Kasumi-1 (cell line): ENCODE measurements around the gene TPRN.

Experiments used
- DNase-seq, 2 experiments: peaks; one replicate each; lab custom pipeline; 2025; lab: John Stamatoyannopoulos, UW

TPRN gene

DNA sequence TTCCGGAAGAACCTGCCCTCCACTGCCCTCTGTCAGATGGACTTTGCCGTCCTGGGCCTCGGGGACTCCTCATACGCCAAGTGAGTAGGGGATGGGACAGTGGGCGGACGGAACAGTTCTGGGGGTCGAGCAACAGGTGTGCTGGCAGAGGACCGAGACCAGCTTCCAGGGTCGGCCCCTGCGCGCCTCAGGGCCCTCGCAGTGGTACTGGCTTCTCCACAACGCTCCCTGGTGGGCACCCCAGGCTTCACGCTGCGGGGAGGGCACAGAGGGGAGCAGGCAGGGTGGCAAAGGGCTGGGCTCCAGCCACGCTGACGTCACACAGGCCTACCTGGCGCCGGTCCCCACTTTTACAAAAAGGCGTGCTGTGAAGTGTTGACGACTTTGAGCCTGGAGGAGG, 12.0 kb upstream of the TPRN start:
- no peak for DNase-seq

DNA sequence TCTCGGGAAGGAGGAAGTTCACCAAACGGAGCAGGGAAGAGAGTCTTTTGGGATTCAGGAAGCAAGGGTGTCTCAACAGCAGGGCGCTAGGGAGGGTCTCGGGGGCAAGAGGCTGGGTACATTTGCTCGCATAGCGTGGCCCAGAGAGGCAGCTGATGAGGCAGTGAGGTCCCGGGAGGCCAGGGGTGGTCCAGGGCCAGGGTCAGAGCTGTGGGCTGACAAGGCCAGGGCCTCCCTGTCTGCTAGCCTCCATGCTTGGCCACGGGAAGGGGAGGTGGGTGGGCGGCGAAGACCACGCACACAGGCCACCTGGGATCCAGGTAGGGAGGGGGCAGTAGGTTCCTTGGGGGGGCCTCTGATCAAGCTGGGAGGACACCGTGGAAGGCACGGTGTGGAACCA, 11.0 kb upstream of the TPRN start:
- no peak for DNase-seq

GRCh38 chr9:137206602-137207001, 6.1 kb upstream of the TPRN start:
- no peak for DNase-seq

DNA sequence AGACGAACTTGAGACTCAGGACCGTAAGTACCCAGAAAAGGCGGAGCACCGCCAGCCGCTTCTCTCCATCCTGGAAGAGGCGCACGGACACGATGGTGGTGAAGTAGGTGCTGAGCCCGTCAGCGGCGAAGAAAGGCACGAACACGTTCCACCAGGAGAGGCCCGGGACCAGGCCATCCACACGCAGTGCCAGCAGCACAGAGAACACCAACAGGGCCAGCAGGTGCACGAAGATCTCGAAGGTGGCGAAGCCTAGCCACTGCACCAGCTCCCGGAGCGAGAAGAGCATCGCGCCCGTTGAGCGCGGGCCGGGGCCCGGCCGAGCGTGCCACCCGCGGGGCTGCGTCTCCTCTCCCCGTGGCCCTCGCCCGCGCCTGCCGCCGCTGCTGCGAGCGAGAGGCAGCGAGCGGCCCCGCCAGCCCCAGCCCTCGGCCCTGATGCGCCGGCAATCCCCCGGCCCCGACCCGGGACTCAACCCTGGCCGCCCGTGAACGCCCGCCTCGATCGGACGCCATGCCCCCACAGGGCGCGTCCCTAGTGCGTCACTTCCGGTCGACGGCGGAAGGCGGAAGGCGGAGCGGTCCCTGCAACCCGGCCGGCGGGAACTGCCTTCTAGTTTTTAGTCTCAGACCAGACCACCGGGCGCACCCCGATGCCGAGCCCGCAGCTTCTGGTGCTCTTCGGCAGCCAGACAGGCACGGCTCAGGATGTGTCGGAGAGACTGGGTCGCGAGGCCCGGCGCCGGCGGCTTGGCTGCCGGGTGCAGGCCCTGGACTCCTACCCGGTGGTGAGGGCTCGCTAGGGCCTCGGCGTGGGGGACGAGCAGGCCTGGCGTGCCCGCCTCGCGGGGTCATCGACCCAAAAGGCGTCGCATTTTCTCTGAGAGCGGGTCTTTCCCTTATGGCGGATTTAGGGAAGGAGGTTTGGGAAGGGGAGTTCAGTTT, 4.9 kb upstream of the TPRN start, which contains the start of the genes NDOR1 and TMEM203:
TSS of gene NDOR1 (plus strand) at position 575 of the 944 bp plus-strand sequence. CDS start at position 653, 78 bp downstream.
TSS of gene TMEM203 (minus strand) at position 523 of the 944 bp plus-strand sequence. CDS start at position 289, 234 bp downstream.
- DNase-seq: peak; percentile 79 to 83

GRCh38 chr9:137204731-137205125, 4.2 kb upstream of the TPRN start:
- no peak for DNase-seq

DNA sequence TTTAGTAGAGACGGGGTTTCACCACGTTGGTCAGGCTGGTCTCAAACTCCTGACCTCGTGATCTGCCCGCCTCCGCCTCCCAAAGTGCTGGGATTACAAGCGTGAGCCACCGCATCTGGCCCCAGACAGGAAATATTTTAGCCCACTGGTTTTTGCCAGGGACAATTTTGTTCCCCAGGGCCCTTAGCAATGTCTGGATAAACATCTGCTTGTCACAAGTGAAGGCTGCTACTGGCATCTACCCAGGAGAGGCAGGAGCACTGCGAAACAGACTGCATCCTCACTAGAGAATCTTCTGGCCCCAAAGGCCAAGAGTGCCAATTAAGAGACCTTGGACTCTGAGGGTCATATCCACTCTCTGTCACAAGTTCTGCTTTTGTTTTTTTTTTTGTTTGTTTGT, 2.4 kb upstream of the TPRN start:
- no peak for DNase-seq

DNA sequence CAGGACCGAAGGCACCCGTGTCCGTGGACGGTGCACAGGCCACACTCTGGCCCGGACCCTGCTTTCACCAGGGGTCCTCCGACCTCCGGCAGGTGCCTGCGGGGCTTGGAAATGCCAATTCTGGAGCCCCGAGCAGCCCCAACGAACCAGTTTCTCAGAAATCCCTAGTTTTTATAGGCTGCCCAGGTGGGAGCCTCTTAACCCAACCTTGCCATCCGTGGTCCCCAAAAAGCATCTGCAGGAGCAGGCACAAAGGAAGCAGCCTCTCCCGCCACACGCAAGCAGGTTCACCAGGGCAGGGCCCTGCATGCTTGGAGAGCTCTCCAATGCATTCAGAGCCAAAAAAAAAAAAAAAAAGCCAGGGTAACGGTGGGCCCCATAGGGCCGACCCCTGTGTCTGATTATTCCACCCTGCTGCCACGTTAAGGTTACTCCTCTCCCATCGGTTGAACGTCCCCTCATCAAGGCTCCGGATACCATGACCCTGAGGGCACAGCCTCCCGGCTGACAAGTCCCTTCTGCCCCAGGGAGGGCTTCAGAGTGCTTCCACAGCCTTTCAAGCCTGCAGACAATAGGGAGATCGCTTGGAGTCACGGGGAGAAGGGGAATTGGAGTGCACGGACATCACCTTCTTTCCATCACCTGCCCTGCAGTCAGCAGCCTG, 796 bp upstream of the TPRN start:
- no peak for DNase-seq

DNA sequence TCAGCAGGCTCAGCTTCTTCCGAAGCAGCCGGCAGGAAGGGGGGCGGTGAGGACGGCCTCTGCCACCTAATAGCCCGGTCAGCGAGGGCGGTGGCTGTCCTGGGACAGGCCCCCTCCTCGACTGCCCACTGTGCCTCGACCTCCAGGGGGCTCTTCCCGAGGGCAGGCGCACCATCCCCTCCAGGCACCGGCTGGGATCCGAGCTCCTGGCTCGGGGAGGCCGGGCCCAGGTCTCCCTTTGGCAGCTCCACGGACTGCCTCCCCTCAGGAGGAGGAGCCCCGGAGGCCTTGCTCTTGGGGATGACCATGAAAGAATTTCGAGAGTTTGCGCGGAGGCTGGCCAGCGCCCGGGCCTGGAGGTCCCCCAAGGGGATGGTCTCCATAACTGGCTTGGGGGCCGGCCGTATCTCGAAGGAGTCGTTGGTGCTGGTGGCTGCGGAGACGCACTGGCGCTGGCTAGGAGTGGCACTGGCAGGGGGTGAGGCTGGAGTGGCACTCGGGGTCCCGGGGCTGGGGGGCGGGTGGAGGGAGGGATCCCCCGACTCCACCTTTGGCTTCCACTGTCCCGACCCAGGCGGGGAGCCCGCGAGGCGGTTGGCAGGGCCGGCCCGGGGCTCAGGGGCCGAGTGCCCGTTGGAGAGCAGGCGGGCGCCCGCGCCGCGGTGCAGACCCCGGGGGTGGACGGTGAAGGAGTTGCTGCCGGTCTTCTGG, 975 bp downstream of the TPRN start:
- DNase-seq: no peak

- no peak for DNase-seq
Observed at GRCh38 chr9:137198902-137199283, 1.6 kb downstream of the TPRN start.

DNA sequence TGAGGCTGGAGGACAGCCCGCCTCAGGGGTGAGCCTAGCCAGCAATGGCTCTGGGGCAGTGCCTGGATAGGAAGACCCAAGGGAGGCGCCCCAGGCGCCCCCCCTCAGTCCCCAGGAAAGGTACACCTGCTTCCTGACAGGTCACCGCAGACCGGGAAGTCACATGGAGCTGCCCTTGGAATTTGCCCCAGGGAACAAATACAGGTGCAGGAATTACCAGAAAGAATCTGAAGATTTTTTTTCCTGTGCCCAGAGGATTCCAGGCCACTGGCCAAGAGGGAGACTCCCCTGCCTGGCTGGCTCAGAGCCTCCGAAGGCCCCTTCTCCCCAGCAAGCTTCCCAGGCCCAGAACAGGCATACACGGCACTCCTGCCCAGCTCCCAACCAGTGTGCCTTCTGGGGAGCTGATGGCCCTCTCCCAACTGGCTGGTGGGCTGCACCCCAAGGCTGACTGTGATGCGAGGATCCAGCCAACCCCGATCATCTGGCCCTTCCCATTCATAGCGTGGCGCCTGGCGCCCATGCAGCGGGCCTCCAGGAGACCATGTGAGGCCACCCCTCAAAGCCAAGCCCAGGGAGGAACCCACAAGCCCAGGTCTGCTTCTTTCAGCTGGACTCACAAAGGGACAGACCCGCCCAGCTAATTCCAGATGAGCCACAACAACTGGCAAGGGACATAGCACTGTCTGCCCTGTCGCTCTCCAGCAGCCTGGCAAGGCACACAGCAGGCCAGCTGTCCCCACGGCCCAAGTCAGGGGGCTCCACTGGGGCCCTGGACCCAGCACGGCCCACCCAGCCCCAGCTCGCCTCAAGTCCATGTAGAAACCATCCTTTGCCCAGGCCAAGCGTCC, 2.3 kb downstream of the TPRN start:
- DNase-seq: no peak

DNA sequence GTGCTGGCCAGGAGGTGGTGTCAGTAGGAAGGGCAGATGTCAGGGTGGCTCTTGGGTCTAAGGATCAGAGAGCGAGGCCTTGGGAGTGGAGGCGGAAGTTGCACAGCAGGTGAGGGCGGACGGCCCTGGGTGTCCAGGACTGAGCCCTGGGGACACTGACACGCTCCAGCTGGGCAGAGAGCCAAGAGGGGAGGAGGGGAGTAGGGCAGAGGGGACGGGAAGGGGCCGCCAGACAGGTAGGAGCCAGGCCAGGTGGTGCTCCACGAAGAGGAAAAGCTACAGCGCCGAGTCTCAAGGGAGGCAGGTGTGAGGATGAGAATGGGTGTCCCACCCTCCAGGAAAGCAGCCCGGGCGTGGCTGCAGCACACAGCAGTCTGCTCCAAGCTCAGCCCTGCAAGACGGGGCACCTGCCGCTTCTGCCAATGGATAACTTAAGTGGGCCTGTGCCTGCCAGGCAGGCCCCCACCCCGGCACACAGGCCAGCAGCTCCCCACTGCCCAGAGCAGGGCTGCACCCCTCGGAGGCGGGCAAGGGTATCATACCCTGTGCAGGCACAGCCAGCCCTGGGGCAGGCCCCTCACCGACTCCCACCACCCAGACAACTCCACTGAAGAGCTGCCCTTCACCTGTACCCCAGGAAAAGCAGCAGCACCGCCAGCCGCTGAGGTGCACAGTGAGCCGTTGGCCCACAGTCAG, 4.9 kb downstream of the TPRN start:
- DNase-seq: no peak

DNA sequence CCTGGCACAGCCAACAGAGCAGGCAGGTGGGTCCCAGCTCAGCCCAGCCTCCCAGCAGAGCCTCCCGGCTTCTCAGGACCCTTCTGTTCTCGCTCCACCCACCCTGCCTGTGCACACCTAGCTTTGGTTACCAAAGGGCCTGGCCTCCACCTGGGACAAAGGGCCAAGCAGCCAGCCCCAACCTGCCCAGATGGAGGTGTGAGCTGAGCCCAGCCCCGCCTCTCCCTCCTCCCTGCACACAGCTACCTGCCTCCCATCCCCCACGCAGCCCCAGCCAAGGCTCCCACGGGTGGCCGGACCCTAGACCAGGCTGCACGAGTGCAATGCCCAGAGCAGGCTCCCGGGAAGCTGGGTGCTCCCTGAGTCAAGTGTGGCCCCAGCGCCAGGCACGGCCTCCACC, 5.6 kb downstream of the TPRN start:
- no peak for DNase-seq

GRCh38 chr9:137194388-137194787, 6.2 kb downstream of the TPRN start:
- no peak for DNase-seq

- no peak for DNase-seq
Observed at GRCh38 chr9:137193771-137194170, 6.8 kb downstream of the TPRN start.

- DNase-seq: no peak
Observed at GRCh38 chr9:137192859-137193258, 7.7 kb downstream of the TPRN start.

- no peak for DNase-seq
Observed at GRCh38 chr9:137192448-137192780, 8.1 kb downstream of the TPRN start.

DNA sequence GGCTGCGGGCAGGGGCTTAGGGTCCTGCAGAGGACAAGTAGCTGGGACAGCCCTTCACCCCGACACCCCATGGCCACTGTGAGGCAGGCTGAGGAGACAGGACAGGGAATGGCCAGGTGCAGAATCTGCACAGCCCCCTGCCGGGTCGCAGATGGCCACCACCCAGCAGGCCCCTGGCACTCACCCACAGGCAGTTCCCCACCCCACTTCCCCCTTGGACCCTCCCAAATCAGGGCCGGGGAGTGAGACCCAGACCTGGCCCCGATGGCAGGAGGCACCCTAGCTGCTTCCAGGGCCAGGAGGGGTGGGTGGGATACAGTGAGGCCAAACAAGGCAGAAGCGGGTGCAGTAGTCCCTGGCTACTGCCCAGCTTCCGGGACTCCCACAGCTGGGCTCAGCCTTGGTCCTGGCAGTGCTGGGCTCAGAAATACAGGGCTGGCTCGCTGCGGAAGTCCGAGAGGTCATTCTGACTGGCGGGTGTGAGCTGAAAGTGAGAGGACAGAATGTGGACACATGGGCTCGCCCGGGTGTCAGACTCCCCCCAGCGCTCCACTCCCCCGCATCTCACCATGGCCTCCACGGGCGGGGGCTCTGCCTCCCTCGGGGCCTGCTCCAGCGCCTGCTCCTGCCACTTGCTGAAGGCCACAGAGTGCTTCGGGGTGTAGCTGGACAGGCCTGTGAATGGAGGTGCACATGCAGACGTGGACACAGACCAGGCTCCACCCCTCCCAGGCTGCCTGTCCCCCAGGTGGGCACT, 8.7 kb downstream of the TPRN start:
- no peak for DNase-seq

DNA sequence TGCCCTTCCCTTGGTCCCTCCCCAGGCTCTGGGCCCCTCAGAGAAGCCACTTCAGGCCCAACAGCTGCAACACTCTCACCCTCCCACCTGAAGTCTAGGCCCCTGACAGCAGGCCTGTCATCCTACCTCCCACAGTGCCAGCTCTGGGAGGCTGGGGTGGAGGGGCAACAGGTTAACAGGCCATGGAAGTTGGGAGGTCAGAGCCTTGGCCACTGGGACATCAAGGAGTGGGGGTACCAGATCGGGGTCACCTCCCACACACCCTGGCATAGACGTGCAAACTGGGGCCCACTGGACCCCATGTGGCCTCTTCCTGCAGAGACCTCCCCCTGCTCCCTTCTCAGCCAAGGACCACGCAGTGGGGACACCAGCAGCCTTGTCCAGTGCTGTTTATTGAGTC, 9.3 kb downstream of the TPRN start:
- no peak for DNase-seq

DNA sequence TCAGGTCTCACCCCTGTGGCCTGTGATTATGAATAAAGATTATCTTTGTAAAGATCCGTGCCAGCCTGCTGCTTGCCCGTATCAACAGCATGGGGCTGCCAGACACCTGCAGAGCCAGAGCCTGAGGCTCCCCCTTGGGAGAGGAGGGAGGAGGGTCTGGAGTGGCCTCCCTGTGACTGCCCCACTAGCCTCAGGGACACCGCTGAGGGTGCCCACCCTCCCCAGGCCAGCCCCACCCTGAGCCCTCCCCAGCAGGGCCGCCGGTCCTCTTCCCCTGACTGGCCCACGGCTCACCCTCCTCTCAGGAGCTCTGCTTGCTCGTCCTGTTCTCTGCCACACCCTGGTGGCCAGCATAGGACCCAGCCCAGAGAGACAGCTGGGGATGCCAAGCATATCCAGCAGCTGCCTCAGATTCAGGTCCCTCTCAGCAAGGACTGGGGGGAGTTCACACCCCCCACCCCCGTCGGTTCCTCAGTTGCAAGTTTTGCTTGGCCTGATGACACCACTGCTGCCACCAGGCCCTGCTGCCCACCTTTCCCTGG, 10.2 kb downstream of the TPRN start:
- DNase-seq: no peak
